Breast epithelium (tissue), 3 donors: ENCODE results near the gene USP53.

Experiments
- CTCF ChIP-seq, 3 donors: fragments of 450-650 bp; IDR thresholded peaks; one replicate each; pipeline ENCODE4 v1.5.1; 2016 to 2017; ENCODE audit warnings: antibody characterized with exemption in 3 of 3, mild to moderate bottlenecking in 3 of 3, moderate library complexity in 3 of 3
- POLR2AphosphoS5 ChIP-seq, 3 donors: sonication (generic); formaldehyde crosslinking; IDR thresholded peaks; one replicate each; pipeline ENCODE4 v1.6.1; 2017; ENCODE audit warnings: antibody characterized with exemption in 3 of 3

- TF ChIP-seq POLR2AphosphoS5 (IDR thresholded peaks at IDR 0.05): no peak
- TF ChIP-seq CTCF (IDR thresholded peaks at IDR 0.05): no peak
Measured at GRCh38 chr4:119204916-119205315, 7.6 kb upstream of the USP53 start.
